GM18505 (cell line): ENCODE measurements around the gene E2F3.
"Not testable (repeated sequence)": the region's sequence is repeated elsewhere in the genome, so short reads cannot be mapped to it uniquely, and the experiment has no call there.

Experiments
- ATAC-seq: cut with Tn5 transposase; IDR thresholded peaks from one replicate; pipeline ENCODE4 v1.9.1; 2021; ENCODE audit not compliant: unreplicated experiment
- POLR2A ChIP-seq: IDR thresholded peaks from 4 replicates; pipeline ENCODE4 v1.6.1; 2011; ENCODE audit warnings: borderline replicate concordance; ENCODE audit not compliant: insufficient read depth, insufficient read length; ENCODE audit errors: extremely low read depth

Gene E2F3

DNA sequence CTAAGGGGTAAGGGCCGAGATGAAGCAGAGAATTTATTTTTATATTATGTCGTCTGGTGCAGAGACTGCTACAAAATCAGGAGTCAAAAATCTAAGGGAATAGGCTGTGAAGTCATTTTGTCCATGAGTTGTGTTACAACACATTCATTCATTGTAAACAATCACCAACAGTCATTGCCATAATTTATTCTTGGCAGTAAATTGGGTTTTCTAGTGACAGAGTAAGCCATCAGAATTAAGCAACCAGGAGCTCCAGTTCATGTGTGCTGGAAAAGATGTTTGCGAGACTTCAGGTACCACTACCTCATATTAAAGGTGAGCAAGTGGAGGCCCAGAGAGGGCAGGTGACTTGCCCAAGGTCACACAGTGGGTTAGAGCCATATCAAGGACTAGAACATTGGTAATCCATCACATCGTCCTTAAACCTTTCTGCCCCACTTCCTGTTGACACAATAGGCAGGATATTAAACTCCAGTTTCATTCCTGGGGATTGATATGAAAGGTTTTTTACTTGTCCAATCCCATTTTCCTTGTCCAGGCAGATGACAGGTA, 46.0 kb downstream of the E2F3 start:
- no peak for ATAC-seq
- no peak for TF ChIP-seq POLR2A

DNA sequence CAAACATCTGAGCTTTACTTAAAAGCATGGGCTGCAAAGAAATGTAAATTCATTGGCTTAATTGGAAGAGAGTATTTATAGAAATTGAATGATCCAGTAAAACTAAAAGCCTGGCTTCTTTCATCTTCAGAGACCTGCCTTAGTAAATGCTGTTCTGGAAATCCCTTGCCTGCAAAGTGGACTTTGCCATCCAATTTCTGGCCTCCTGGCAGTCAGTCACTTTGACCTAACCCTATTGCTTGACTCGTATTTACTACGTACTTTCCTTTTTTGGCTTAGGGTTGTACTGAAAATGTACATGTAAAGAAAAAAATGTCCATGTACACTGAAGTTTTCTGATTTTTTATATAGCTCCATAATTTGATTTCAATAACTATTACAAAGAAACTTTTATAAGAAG, 47.1 kb downstream of the E2F3 start:
- ATAC-seq: no peak
- TF ChIP-seq POLR2A: no peak

DNA sequence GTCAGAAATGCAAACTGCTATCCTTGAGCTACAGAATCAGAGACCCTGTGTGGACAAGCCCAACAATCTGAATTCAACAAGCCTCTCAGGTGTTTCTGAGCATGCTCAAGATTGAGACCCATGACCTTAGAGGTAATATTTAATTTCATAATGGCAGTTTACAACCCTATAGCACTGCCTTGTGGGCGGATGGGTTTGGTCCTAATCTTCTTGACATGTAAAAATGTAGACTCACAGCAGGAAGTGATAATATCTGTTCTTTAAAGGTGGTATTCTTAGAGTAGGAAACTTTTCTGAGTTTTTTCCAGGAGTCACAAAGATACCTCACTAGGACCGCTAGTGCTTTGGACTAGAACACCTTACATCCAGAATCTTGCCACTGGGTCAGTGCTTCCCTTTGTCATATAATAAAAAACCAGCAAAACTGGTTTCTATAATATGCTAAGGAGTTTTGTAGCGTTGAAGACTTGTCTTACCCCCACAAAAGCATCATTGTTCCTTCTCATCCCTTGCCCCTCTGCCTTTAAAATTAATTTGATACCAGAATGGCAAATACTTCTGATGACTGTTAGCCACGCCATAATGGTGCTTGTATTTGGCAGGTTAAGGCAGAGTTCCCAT, 52.6 kb downstream of the E2F3 start:
- no peak for ATAC-seq
- no peak for TF ChIP-seq POLR2A

DNA sequence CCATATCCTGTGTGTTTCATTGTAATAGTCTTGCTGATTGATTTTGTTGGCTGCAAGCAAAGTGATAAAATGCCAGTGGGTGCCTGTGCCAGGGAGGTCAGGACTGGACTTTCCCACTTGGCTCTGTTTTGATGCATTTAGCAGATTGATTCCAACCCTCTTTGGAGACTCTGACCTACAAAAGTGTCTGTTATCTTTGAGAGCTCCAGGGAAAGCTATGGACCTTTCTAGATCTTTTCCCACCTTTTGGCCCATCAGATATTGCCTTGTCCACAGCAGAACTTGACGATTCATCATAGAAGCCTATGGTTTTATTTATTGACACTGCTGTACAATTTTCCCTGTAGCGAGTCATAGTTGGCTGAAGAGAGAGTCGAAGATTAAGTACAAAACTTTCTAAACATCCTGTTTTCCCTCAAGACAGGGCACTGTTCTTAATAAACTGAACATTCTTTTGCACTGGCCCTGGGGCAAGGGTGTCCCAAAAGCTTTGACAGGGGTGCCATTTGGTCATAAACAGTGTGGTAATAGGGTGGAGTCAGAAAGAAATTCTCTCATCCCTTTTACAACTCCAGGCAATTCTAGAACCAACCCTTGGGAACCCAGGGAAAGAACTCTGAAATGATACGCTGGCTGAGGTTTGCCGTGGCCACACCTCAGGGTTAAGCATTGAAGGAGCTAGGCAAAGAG, 53.7 kb downstream of the E2F3 start:
- ATAC-seq: no peak
- no peak for TF ChIP-seq POLR2A

DNA sequence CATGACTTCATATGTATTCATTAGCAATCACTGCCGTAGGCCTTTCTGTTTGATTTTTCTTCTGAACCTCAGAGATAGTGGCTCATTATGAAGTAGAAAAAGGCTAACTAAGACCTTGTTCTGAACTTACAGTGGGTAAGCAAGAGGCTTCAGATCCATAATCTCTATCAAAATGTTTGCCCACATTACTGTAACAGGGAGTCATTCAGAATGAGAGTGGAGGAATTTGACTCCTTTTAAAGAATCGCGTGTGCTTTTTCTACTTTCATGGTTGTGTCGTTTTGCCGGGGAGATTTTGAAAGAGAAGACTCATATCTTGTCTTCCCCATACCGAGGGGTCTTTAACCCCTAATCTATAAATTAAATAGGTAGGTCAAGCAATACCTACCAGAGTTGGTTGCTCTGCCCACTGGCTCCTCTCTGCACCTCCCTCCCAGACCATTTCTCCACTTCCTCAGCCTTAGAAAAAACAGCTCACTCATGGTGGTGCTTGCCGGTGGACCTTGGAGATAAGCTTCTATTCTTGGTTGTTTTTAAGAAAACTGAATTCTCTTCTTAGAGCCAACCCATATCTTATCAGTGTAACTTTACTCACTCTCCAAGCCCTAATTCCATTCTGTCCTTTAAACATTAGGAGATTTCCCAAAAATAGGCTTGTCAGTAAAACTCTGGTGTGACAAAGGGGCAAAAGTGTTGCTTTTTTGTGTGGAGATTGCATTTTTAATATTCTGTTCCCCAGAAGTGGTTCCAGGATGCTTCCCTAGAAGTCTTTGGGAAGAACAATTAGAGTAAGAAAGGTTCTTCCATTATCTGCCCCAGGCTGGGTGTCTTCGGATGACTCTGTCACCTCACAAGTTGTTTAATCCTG, 56.6 kb downstream of the E2F3 start:
- TF ChIP-seq POLR2A: no peak
- no peak for ATAC-seq

DNA sequence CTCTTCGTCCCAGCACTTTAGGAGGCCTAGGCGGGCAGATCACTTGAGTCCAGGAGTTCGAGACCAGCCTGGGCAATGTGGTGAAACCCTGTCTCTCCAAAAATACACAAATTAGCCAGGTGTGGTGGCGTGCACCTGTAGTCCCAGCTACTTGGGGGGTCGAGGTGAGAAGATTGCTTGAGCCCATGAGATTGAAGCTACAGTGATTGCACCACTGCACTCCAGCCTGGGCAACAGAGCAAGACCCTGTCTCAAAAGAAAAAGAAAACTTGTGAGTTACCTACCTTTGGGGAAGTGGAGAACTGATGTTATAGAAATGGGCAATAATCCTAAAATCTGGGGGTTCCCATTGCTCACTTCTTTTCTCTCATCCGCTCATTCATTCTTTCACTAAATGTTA, 58.0 kb downstream of the E2F3 start:
- no peak for ATAC-seq
- TF ChIP-seq POLR2A: no peak

DNA sequence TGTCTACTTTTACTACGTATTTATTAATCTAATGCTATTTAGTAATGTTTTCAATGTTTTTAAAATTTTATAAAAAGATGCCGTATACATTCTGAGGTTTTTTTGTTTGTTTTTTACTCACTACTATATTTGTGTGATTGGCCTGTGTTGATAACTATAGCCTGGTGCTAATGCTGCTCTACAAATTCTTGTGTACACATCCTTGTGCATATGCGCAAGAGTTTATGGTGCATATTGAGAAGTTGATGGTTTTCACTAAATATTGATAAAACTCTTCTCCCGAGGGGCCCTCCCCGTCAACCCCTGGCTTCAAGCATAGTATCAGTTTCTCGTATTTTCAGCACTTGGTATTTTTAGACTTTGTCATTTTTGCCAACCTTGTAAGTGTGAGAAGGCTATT, 59.9 kb downstream of the E2F3 start:
- no peak for ATAC-seq
- no peak for TF ChIP-seq POLR2A

DNA sequence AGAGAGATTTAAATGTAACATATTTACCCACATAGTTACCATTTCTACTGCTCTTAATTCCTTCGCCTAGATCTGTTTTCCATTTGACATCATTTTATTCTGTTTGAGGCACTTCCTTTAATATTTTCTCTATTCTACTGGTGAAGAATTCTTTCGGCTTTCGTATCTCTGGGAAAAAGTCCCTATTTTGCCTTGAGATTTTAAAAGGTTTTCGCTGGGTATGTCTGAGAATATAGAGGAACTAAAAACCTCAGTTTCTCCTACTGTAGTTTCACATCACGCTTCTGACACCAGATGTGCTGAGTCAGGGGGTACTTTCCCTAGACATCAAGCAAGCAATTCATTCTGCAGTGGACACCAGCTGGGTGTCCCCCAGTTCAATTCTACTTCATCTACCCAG, 61.7 kb downstream of the E2F3 start:
- TF ChIP-seq POLR2A: no peak
- ATAC-seq: peak; percentile 55

DNA sequence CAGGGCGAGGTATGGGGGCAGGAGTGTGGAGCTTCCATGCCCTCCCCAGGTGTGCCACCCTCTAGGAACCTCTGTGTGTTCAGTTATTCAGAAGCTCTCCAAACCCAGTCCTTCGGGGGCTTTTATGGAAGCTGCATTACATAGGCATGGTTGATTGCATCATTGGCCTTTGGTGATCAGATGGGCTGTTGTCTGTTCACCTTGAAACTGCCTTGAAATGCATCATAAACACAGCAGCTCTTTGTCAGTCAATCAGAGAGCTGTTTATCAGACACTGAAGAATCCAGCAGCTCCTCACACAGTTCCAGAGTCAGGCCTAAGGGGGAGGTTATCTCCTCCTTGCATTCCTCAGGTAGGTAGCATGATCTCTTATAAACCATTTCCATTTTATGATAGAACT, 62.4 kb downstream of the E2F3 start:
- TF ChIP-seq POLR2A: no peak
- ATAC-seq: peak; percentile 37

DNA sequence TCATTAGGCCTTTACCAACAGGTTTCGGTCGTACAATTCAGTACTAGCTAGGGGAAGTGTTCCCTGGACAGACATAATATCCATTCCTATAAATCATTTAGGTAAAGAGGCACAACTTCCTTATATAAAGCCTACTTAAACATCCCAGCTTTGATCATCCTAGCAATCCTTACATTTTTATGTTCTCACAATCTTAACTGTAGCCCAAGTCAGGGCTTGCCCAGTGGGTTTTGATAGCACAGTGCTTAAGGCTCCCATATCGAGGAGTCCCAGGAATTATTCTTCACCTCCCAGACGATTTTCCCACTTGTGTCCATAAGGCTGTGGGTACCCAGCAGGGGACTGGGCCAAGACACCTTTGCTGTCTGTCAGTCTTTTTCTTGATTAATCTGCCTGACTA, 63.2 kb downstream of the E2F3 start:
- TF ChIP-seq POLR2A: no peak
- ATAC-seq: no peak

DNA sequence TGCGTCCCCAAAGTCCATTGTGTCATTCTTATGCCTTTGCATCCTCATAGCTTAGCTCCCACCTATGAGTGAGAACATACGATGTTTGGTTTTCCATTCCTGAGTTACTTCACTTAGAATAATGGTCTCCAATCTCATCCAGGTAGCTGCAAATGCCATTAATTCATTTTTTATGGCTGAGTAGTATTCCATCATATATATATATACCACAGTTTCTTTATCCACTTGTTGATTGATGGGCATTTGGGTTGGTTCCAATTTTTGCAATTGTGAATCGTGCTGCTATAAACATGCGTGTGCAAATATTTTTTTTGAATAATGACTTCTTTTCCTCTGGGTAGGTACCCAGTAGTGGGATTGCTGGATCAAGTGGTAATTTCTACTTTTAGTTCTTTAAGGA, 63.9 kb downstream of the E2F3 start:
- not testable (repeated sequence) for ATAC-seq

DNA sequence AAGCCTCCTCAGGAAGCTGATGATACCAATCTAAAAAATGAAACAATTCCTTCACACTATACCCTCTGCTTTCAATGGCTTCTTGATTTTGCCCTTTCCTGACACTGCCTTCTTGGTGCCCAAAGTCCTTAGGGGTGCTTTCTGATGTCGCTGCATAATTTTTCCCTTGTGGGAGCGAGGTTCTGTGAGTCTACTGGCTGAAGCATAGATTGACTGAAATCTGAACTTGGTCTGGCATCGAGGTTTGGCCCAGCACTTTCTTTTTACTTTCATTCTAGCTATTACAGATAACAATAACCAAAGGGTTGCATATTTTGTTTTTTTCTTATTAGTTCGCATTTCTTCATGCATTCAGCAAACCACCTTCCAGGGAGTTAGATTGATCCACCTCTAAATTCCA, 65.8 kb downstream of the E2F3 start:
- ATAC-seq: no peak
- TF ChIP-seq POLR2A: no peak

DNA sequence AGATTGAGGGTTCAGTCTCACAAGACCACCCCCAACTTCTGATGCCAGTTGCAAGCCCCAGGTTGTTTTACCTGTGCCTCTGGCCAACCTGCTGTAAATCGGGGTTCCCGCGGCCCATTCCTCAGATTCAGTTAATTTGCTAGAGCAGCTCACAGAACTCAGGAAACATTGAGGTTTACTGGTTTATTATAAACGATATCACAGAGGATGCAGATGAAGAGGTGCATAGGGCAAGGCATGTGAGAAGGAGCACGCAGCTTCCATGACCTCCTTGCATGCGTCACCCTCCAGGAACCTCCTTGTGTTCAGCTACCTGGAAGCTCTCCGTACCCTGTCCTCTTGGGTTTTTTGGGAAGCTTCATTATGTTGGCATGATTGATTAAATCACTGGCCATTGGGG, 66.5 kb downstream of the E2F3 start:
- TF ChIP-seq POLR2A: no peak
- no peak for ATAC-seq

DNA sequence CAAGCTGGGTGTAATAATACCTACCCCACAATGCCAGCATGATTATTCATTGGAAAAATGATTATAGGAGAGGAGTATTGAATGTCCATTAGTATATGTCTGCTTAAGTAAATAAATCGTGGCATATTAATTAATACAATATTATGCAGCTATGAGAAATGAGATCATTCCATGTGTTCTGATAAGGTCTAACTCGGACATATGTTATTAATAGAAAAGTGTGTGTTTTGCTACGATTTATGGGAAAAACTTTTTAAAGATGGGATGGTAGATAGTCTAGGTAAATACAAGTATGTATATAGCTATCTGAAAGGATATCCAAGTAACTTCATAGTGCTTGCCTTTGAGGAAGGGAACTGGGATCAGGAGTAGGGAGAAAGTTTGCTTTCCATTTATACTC, 71.1 kb downstream of the E2F3 start:
- no peak for ATAC-seq
- TF ChIP-seq POLR2A: no peak
